IPS-18a (cell line): ENCODE results near the gene IL6R.

Experiments used
- H3K27ac ChIP-seq: one replicate; pipeline ENCODE4 v1.5.1; 2013; ENCODE audit warnings: low read length
- H3K27me3 ChIP-seq: one replicate; pipeline ENCODE4 v1.6.1; 2013; ENCODE audit warnings: mild to moderate bottlenecking, low read length; ENCODE audit not compliant: control insufficient read depth, insufficient read depth
- H3K36me3 ChIP-seq: one replicate; pipeline ENCODE4 v1.6.1; 2013; ENCODE audit warnings: low read depth, low read length; ENCODE audit not compliant: control insufficient read depth
- H3K4me1 ChIP-seq: one replicate; pipeline ENCODE4 v1.6.1; 2013; ENCODE audit warnings: low read depth, low read length; ENCODE audit not compliant: control insufficient read depth
- H3K4me3 ChIP-seq: one replicate; pipeline ENCODE4 v1.5.1; 2013; ENCODE audit warnings: low read length
- H3K9ac ChIP-seq: one replicate; pipeline ENCODE4 v1.6.1; 2013; ENCODE audit warnings: mild to moderate bottlenecking, low read length, moderate library complexity
- H3K9me3 ChIP-seq: one replicate; pipeline ENCODE4 v1.6.1; 2013; ENCODE audit warnings: low read depth, low read length; ENCODE audit not compliant: control insufficient read depth

Gene IL6R

DNA sequence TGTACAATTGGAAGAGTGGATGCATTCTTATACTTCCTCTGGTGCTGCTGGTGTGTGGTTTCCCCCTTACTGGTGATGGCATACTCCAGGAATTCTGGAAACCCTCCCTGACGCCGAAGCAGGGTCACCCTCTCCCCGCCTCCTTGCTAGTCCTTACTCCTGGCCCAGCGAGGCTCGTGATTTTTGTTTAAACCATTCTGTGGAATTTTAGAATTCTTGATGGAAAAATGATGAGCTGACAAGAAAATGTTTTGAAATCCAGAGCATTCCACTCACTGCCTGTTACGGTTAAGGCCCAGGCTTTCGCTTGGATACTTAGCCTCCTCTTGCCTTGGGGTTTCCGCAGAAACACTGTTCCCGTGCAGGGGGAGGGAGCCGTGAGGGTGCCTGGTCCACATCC is 41.1 kb downstream of the IL6R start:
- Histone ChIP-seq H3K9me3 (no peaks in the 10 kb centered on the region), H3K4me3 (no peak overlapping the region), H3K27me3 (no peaks in the 10 kb centered on the region), H3K9ac (no peak overlapping the region), H3K27ac (no peak overlapping the region), H3K36me3 (no peaks in the 10 kb centered on the region), H3K4me1 (no peaks in the 10 kb centered on the region)

DNA sequence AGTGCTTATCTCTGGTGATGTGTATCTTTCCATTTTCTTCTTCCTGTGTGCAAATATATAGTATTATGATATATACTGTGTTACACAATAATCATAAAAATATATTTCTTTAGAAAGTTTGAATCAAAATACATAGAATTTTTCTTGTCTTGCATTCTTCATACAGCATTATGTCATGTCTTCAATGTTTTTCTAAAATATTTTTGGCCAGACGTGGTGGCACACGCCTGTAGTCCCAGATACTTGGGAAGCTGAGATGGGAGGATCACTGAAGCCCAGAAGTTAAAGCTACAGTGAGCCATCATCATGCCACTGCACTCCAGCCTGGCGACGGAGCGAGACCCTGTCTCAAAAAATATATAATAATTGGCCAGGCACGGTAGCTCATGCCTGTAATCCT is 41.6 kb downstream of the IL6R start:
- Histone ChIP-seq H3K27me3 (no peaks in the 10 kb centered on the region), H3K36me3 (no peaks in the 10 kb centered on the region), H3K4me3 (no peak overlapping the region), H3K9ac (no peak overlapping the region), H3K27ac (no peak overlapping the region), H3K4me1 (no peaks in the 10 kb centered on the region), H3K9me3 (no peaks in the 10 kb centered on the region)

DNA sequence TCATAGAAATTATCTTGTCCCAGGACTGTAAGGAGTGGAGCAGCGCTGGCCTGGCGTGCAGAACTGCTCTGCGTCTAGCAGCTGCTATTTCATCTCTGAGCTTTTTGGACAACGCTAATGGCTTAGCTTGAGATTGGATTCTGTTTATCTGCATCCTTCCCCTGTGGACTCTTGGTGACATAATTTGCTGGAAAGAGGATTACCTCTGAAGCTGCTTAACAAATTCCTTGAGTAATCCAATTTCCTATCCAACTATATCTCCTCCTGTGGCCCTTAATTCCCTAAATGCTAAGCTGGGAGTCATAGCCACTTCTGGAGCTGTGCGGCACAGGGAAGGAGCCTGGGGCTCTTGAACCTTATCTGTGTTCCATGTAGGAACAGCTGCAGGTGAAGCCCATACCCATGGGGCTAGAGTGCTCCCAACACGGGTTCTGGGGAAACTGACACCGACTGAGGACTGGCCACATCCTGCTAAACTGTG is 43.2 kb downstream of the IL6R start:
- Histone ChIP-seq H3K9me3 (no peaks in the 10 kb centered on the region), H3K27me3 (no peaks in the 10 kb centered on the region), H3K9ac (no peak overlapping the region), H3K36me3 (no peaks in the 10 kb centered on the region), H3K4me3 (no peak overlapping the region), H3K4me1 (no peaks in the 10 kb centered on the region), H3K27ac (no peak overlapping the region)

DNA sequence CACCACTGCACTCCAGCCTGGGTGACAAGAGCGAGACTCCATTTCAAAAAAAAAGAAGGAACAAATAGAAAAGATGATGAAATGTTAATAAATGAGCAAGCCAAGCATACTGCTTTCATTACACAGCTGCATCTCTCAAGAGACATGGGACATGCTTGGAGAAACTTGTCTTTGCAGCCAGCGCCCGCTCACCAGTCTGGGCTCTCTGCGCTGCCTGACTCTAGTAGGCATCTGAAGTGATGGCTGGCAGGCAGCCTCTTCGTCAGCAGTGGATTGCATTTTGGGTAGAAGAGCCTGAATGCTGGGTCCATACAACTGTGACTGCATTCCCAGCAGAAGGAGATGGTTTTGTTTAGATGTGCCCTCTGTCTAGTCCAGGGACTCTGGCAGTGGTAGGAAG is 48.0 kb downstream of the IL6R start:
- Histone ChIP-seq H3K4me3 (no peak overlapping the region), H3K9ac (no peak overlapping the region), H3K27ac (no peak overlapping the region), H3K36me3 (no peaks in the 10 kb centered on the region), H3K27me3 (no peaks in the 10 kb centered on the region), H3K4me1 (no peaks in the 10 kb centered on the region), H3K9me3 (no peaks in the 10 kb centered on the region)

DNA sequence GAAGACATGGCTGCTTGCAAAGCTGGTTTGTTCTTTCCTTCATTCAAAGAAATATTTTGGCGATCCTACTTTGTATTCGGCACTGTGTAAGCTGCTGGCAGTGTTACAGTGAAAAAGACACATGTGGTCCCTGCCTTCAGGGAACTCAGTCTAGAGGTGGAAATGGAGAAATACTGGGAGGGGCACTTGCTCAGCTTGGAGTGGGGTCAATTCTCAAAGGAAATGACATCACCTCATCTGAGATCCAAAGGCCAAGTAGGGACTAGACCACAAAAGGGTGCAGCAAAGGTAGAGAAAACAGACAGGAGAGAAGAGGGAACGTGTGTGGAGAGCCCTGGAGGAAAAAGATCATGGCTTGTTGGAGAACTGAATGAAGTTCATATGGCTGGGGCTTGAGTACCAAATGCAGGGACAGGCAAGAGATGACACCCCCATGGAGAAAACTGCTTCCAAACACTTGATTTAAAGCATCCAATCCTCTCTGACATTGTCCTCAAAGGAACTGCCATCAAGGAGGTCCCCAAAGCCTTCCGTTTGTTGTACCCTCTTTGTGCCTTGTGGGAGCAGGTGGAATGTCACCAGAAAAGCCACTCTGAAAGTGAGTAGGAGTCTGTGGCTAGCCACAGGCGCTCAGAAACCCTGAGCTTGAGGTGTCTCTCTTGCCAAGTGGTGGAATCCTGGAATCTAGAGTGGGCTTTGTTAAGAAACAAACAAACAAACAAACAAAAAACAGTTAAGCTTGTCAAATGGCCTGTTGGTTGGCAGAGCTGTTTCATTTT is 48.6 kb downstream of the IL6R start:
- H3K4me1 ChIP-seq: no peaks in the 10 kb centered on the region
- H3K4me3 ChIP-seq: no peak overlapping the region
- H3K36me3 ChIP-seq: no peaks in the 10 kb centered on the region
- no peaks in the 10 kb centered on the region for H3K27me3 ChIP-seq
- no peak overlapping the region for H3K27ac ChIP-seq
- H3K9me3 ChIP-seq: no peaks in the 10 kb centered on the region
- H3K9ac ChIP-seq: no peak overlapping the region

DNA sequence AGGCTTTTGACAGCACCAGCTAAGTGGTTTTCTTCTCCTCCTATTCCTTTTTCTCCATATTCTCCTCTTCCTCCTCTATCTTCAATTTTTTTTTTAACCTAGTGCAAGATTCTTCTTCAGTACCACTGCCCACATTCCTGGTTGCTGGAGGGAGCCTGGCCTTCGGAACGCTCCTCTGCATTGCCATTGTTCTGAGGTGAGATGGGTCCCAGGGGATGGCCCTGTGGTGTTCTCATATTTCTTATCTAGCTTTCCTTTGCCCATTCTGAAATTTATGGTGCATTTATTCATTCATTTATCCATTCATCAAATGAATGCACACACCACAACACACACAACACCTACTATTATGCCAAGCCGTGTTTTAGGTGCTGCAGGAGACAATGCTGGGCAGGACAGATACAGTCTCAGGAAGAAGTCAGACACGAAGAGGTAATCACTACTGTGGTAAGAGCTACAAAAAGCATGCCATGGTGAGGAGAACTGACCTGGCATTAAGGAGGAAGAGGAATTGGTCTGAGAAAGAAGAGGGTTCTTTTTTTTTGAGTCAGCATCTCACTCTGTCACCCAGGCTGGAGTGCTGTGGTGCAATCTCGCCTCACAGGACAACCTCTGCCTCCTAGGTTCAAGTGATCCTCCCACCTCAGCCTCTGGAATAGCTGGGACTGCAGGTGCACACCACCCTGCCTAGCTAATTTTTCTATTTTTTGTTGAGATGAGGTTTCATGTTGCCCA is 49.4 kb downstream of the IL6R start:
- Histone ChIP-seq H3K4me1 (no peaks in the 10 kb centered on the region), H3K36me3 (no peaks in the 10 kb centered on the region), H3K27me3 (no peaks in the 10 kb centered on the region), H3K9me3 (no peaks in the 10 kb centered on the region), H3K27ac (no peak overlapping the region), H3K9ac (no peak overlapping the region), H3K4me3 (no peak overlapping the region)

DNA sequence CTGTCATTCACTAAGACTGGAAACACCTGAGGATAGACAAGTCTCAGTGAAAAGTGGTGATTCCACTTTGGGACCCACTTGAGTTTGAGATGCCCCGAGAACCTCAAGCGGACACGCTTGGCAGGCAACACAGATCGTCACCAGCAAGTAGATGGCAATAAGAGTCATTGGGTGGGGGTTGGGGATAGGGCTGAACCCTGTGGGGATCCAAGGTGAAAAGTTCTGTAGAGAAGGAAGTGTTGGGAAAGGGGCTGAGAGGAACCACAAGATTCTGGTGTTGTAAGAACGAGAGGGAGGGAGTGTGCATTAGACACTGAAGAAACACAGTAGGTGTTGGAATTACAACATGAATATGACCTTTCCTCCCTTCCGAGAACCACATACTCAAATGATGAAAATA is 51.5 kb downstream of the IL6R start:
- no peak overlapping the region for H3K9ac ChIP-seq
- no peaks in the 10 kb centered on the region for H3K36me3 ChIP-seq
- H3K9me3 ChIP-seq: no peaks in the 10 kb centered on the region
- H3K4me1 ChIP-seq: no peaks in the 10 kb centered on the region
- H3K27ac ChIP-seq: no peak overlapping the region
- H3K27me3 ChIP-seq: no peaks in the 10 kb centered on the region
- no peak overlapping the region for H3K4me3 ChIP-seq

DNA sequence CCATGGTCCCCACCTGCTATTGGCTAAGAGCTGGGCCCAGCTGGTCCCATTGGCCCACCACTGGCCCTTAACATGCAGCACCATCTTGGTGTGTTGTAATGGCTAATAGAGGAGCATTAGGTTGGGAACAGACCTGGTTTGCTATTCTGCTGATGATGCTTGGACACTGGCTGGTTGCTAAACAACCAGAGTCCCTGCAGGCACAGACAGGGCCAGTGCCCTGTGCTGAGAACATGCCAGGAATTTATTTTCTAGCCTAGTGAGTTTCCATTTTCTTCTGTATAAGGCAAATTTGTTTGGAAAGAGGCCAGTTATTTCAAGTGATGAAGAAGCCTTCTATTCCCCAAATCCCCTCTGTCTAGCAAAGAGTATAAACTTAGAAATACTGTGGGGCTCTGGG is 53.9 kb downstream of the IL6R start:
- Histone ChIP-seq H3K36me3 (no peaks in the 10 kb centered on the region), H3K27ac (no peak overlapping the region), H3K27me3 (no peaks in the 10 kb centered on the region), H3K4me3 (no peak overlapping the region), H3K9me3 (no peaks in the 10 kb centered on the region), H3K9ac (no peak overlapping the region), H3K4me1 (peaks cover 4% of the 10 kb centered on the region)

DNA sequence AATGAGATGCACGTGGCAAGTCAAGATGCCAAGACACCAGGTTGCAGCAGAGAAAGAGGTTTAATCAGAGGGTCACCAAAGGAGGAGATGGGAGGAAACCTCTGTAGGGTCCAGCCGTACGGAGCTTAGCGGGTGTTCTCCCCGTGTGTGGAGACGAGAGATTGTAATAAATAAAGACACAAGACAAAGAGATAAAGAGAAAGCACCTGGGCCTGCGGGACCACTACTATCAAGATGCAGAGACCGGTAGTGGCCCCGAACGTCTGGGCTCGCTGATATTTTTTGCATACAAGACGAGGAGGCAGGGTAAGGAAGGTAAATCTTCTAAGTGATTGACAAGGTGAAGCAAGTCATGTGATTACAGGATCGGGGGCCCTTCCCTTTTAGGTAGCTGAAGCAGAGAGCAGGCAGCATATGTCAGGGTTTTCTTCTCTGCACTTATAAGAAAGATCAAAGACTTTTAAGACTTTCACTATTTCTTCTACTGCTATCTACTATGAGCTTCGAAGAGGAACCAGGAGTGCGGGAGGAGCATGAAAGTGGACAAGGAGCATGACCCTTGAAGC is 55.6 kb downstream of the IL6R start:
- Histone ChIP-seq H3K27ac (no peak overlapping the region), H3K4me3 (no peak overlapping the region), H3K4me1 (peaks cover 4% of the 10 kb centered on the region), H3K9ac (no peak overlapping the region), H3K9me3 (no peaks in the 10 kb centered on the region), H3K36me3 (no peaks in the 10 kb centered on the region), H3K27me3 (no peaks in the 10 kb centered on the region)

DNA sequence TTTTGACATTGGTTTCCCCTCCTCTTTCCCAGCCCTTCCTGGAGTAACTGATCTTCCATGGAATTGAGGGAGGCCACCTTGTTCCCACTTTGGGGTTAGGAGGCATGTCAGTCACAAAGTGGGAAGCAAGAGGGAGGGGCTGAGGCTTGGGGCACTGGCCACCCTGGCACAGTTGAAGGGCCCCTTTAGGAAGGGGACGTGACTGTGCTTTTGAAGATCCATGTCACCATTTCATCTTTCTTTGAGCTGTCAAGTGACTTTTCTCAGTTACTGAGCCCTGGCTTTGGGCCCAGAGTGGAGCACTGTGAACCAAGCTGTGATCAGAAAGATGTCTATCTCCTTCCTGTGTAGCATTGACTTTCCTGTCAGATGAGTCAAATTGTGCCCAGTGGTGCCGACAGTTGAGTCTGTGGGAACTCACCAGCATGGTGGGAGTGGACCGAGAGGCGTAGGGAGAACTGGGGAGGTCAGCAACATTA is 58.4 kb downstream of the IL6R start:
- no peak overlapping the region for H3K9ac ChIP-seq
- H3K9me3 ChIP-seq: no peaks in the 10 kb centered on the region
- H3K4me1 ChIP-seq: peaks cover 9% of the 10 kb centered on the region
- H3K4me3 ChIP-seq: no peak overlapping the region
- H3K27me3 ChIP-seq: no peaks in the 10 kb centered on the region
- no peaks in the 10 kb centered on the region for H3K36me3 ChIP-seq
- H3K27ac ChIP-seq: no peak overlapping the region

DNA sequence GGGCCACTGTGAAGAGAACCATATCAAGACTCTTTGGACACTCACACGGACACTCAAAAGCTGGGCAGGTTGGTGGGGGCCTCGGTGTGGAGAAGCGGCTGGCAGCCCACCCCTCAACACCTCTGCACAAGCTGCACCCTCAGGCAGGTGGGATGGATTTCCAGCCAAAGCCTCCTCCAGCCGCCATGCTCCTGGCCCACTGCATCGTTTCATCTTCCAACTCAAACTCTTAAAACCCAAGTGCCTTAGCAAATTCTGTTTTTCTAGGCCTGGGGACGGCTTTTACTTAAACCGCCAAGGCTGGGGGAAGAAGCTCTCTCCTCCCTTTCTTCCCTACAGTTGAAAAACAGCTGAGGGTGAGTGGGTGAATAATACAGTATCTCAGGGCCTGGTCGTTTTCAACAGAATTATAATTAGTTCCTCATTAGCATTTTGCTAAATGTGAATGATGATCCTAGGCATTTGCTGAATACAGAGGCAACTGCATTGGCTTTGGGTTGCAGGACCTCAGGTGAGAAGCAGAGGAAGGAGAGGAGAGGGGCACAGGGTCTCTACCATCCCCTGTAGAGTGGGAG is 60.6 kb downstream of the IL6R start:
- Histone ChIP-seq H3K9me3 (no peaks in the 10 kb centered on the region), H3K4me1 (peaks cover 9% of the 10 kb centered on the region), H3K36me3 (no peaks in the 10 kb centered on the region), H3K27me3 (no peaks in the 10 kb centered on the region), H3K9ac (no peak overlapping the region), H3K27ac (no peak overlapping the region), H3K4me3 (no peak overlapping the region)
